H1 (cell line): ENCODE results near the gene ELMO2.

Source experiments
- CTCF ChIP-seq, 3 experiments: IDR thresholded peaks; 1 replicate in 2 of 3; 2 replicates in 1 of 3; pipeline versions ENCODE4 v1.5.1 to v1.6.1; 2011; ENCODE audit warnings: low read length in 3 of 3, mild to moderate bottlenecking in 3 of 3, inconsistent platforms in 2 of 3, low read depth in 1 of 3, moderate library complexity in 1 of 3; ENCODE audit not compliant: insufficient read depth in 1 of 3; ENCODE audit errors: control extremely low read depth in 1 of 3
- EP300 ChIP-seq, 2 experiments: IDR thresholded peaks; 1 replicate in 1 of 2; 2 replicates in 1 of 2; pipeline ENCODE4 v1.6.1; 2011 to 2012; ENCODE audit warnings: low read depth in 2 of 2, low read length in 2 of 2, mild to moderate bottlenecking in 2 of 2, borderline replicate concordance in 1 of 2, inconsistent platforms in 1 of 2, moderate library complexity in 1 of 2
- JUN ChIP-seq: IDR thresholded peaks from 2 replicates; pipeline ENCODE4 v1.6.1; 2011; ENCODE audit warnings: low read depth, mild to moderate bottlenecking, improper control_type of control experiment, low read length
- KDM4A ChIP-seq: IDR thresholded peaks from one replicate; pipeline ENCODE4 v1.7.1; 2012; ENCODE audit warnings: low read depth, mild to moderate bottlenecking, moderate library complexity, low read length, inconsistent platforms; ENCODE audit not compliant: severe bottlenecking
- POLR2A ChIP-seq, 2 experiments: IDR thresholded peaks; 1 replicate in 1 of 2; 2 replicates in 1 of 2; pipeline ENCODE4 v1.6.1; 2011; ENCODE audit warnings: low read depth in 2 of 2, low read length in 2 of 2, mild to moderate bottlenecking in 2 of 2; ENCODE audit errors: control extremely low read depth in 1 of 2
- ZNF274 ChIP-seq: IDR thresholded peaks from 2 replicates; pipeline ENCODE4 v1.7.0; 2012; ENCODE audit warnings: low read length, borderline replicate concordance; ENCODE audit errors: extremely low read depth

GRCh38 chr20:46427384-46427783 lies 21.0 kb upstream of the ELMO2 start:
- TF ChIP-seq JUN (no peak), EP300 (IDR thresholded peaks at IDR 0.05; ENCODE audit: borderline replicate concordance in 1 of 2, low read depth in 2 of 2, low read length in 2 of 2) (no peak), CTCF (IDR thresholded peaks at IDR 0.05; ENCODE audit: control extremely low read depth in 1 of 3, insufficient read depth in 1 of 3, low read depth in 1 of 3, low read length in 3 of 3) (no peak), ZNF274 (no peak), KDM4A (no peak), POLR2A (IDR thresholded peaks at IDR 0.05; ENCODE audit: control extremely low read depth in 1 of 2, low read depth in 2 of 2, low read length in 2 of 2) (no peak)
